CD4-positive, alpha-beta memory T cell (primary cell): ENCODE results near the gene CLCC1. TPM values are rescaled to one million over a fixed set of nuclear protein-coding genes. Genes with fewer than 3 reads are reported as not detected.

Experiments
- CTCF ChIA-PET: fragments of 350-600 bp; sonication (Branson Sonifier 250); formaldehyde crosslinking; loops from one replicate; lab custom pipeline; 2021; ENCODE audit warnings: inconsistent platforms; ENCODE audit not compliant: partially characterized antibody; lab: Charles Lee
- POLR2A ChIA-PET: fragments of 350-600 bp; sonication (Branson Sonifier 250); formaldehyde crosslinking; loops from one replicate; lab custom pipeline; 2021; ENCODE audit not compliant: partially characterized antibody; lab: Charles Lee
- DNase-seq, 5 donors: peaks; one replicate each; pipeline versions ENCODE4 v3.0.0 to v3.0.0-alpha.2; 2020 to 2022; ENCODE audit warnings: mixed read lengths in 1 of 5
- H3K27ac ChIP-seq: one replicate; pipeline ENCODE4 v1.7.0; 2013; ENCODE audit warnings: low read depth, low read length
- H3K27me3 ChIP-seq: 2 replicates; pipeline ENCODE4 v1.7.0; 2013; ENCODE audit warnings: mild to moderate bottlenecking, low read length, moderate library complexity; ENCODE audit not compliant: insufficient read depth
- H3K36me3 ChIP-seq: 2 replicates; pipeline ENCODE4 v1.7.0; 2013; ENCODE audit warnings: mild to moderate bottlenecking, low read length, moderate library complexity; ENCODE audit not compliant: insufficient read depth
- H3K4me1 ChIP-seq: 2 replicates; pipeline ENCODE4 v1.7.0; 2013; ENCODE audit warnings: mild to moderate bottlenecking, low read length, moderate library complexity; ENCODE audit not compliant: insufficient read depth
- H3K4me3 ChIP-seq, 2 donors: one replicate each; pipeline ENCODE4 v1.7.0; 2013; ENCODE audit warnings: low read length in 2 of 2, mild to moderate bottlenecking in 1 of 2
- H3K9me3 ChIP-seq, 2 donors: one replicate each; pipeline ENCODE4 v1.7.0; 2013; ENCODE audit warnings: low read length in 2 of 2, control low read depth in 1 of 2; ENCODE audit not compliant: control insufficient read depth in 1 of 2
- H3K27ac Mint-ChIP-seq, 7 donors: one replicate each; pipeline ENCODE4 v1.8.0; 2020 to 2021; ENCODE audit warnings: mixed read lengths in 7 of 7, mild to moderate bottlenecking in 6 of 7, inconsistent platforms in 3 of 7, moderate library complexity in 3 of 7
- H3K27me3 Mint-ChIP-seq, 2 donors: one replicate each; pipeline ENCODE4 v1.8.0; 2020 to 2021; ENCODE audit warnings: mixed read lengths in 2 of 2
- H3K36me3 Mint-ChIP-seq, 2 donors: one replicate each; pipeline ENCODE4 v1.8.0; 2020 to 2021; ENCODE audit warnings: mixed read lengths in 2 of 2, inconsistent platforms in 1 of 2, mild to moderate bottlenecking in 1 of 2
- H3K4me1 Mint-ChIP-seq, 4 donors: one replicate each; pipeline ENCODE4 v1.8.0; 2020 to 2021; ENCODE audit warnings: mixed read lengths in 4 of 4, mild to moderate bottlenecking in 1 of 4
- H3K4me3 Mint-ChIP-seq, 8 donors: one replicate each; pipeline ENCODE4 v1.8.0; 2020 to 2021; ENCODE audit warnings: mixed read lengths in 8 of 8, mild to moderate bottlenecking in 7 of 8, moderate library complexity in 6 of 8, inconsistent platforms in 3 of 8
- H3K9me3 Mint-ChIP-seq, 8 donors: one replicate each; pipeline ENCODE4 v1.8.0; 2020 to 2021; ENCODE audit warnings: mixed read lengths in 8 of 8, mild to moderate bottlenecking in 5 of 8, inconsistent platforms in 3 of 8, moderate library complexity in 1 of 8
- intact Hi-C: fragments of 100-400 bp; cut with micrococcal nuclease; formaldehyde crosslinking; loops from one replicate; pipeline ENCODE4 v1.15.1; 2023
- polyA plus RNA-seq, 2 donors: library from polyadenylated mRNA; unstranded; fragments of 300-500 nt; fragmentation: Illumina TruSeq; gene quantifications; one replicate each; pipeline ENCODE4 v1.2.3, GENCODE V29; 2021
- total RNA-seq, 2 experiments: library from RNA; stranded (reverse); gene quantifications; one replicate each; pipeline ENCODE4 v1.2.3, GENCODE V29; 2021

The CLCC1 gene
- total and polyA plus RNA-seq, 4 experiments from 2014 or later, result 15.4 to 31.6 (median 23.4) TPM

GRCh38 chr1:108955111-108955510, 8.2 kb downstream of the CLCC1 start:
- Mint-ChIP-seq H3K27ac (peak overlapping the region in 3 of 7 donors; percentile 54 to 88 (median 70)), H3K4me1 (peaks cover 28 to 45% (median 36%) of the 10 kb centered on the region in 4 donors), H3K36me3 (peaks cover 15 to 37% of the 10 kb centered on the region in 2 donors), H3K27me3 (no peaks in the 10 kb centered on the region), H3K9me3 (peaks cover 0 to 5% (median 0%) of the 10 kb centered on the region in 8 donors), H3K4me3 (peak overlapping the region in 3 of 8 donors; percentile 1 to 21 (median 10))
- Histone ChIP-seq H3K36me3 (no peaks in the 10 kb centered on the region), H3K9me3 (no peaks in the 10 kb centered on the region), H3K27me3 (no peaks in the 10 kb centered on the region), H3K4me1 (peaks cover 25% of the 10 kb centered on the region), H3K27ac (no peak overlapping the region), H3K4me3 (no peak overlapping the region)
- ChIA-PET CTCF (interaction anchor here (1.5 kb wide), 1 partner anchor 158 kb away, joined by 5 read pairs; the partner anchor contains the start of gene ELAPOR1), POLR2A (interaction anchor here (2.8 kb wide), 1 partner anchor 87 kb away, joined by 11 read pairs; the partner anchor contains the start of gene WDR47)
- no peak for DNase-seq
- intact Hi-C loops, result no loop called here

GRCh38 chr1:108953452-108953851, 9.8 kb downstream of the CLCC1 start:
- ChIA-PET POLR2A (interaction anchor here (1.2 to 2.5 kb wide), 2 partner anchors 9 to 147 kb away, joined by 4 to 10 read pairs; partner anchors contain the start of gene CLCC1), CTCF (interaction anchor here (1.1 kb wide), 1 partner anchor 8 kb away, joined by 5 read pairs; no protein-coding TSS in a partner anchor)
- Histone ChIP-seq H3K36me3 (no peaks in the 10 kb centered on the region), H3K9me3 (no peaks in the 10 kb centered on the region), H3K4me3 (no peak overlapping the region), H3K27me3 (no peaks in the 10 kb centered on the region), H3K27ac (no peak overlapping the region), H3K4me1 (peaks cover 24% of the 10 kb centered on the region)
- H3K4me3 Mint-ChIP-seq, result no peak overlapping the region
- H3K27me3 Mint-ChIP-seq, result no peaks in the 10 kb centered on the region
- no peak for DNase-seq
- H3K9me3 Mint-ChIP-seq, result peaks cover 0 to 5% (median 0%) of the 10 kb centered on the region in 8 donors
- H3K4me1 Mint-ChIP-seq, result peaks cover 31 to 45% (median 36%) of the 10 kb centered on the region in 4 donors
- H3K36me3 Mint-ChIP-seq, result peaks cover 20 to 29% of the 10 kb centered on the region in 2 donors
- intact Hi-C loops, result no loop called here
- no peak overlapping the region for H3K27ac Mint-ChIP-seq

- H3K36me3 ChIP-seq, result no peaks in the 10 kb centered on the region
- DNase-seq, result no peak
- H3K27ac ChIP-seq, result no peak overlapping the region
- no peaks in the 10 kb centered on the region for H3K27me3 Mint-ChIP-seq
- H3K4me1 Mint-ChIP-seq, result peaks cover 20 to 24% (median 23%) of the 10 kb centered on the region in 4 donors
- H3K9me3 ChIP-seq, result no peaks in the 10 kb centered on the region
- peaks cover 0 to under 1% (median 0%) of the 10 kb centered on the region in 8 donors for H3K9me3 Mint-ChIP-seq
- ChIA-PET POLR2A (interaction anchor here (2.5 kb wide), 1 partner anchor 11 kb away, joined by 10 read pairs; the partner anchor contains the start of gene CLCC1), CTCF (no interaction called here)
- no peak overlapping the region for H3K27ac Mint-ChIP-seq
- peaks cover 26 to 36% of the 10 kb centered on the region in 2 donors for H3K36me3 Mint-ChIP-seq
- intact Hi-C loops, result no loop called here
- H3K27me3 ChIP-seq, result no peaks in the 10 kb centered on the region
- no peak overlapping the region for H3K4me3 Mint-ChIP-seq
- peaks cover 5% of the 10 kb centered on the region for H3K4me1 ChIP-seq
- no peak overlapping the region for H3K4me3 ChIP-seq
Measured at GRCh38 chr1:108951242-108951641, 12.0 kb downstream of the CLCC1 start.

GRCh38 chr1:108949044-108949443, 14.2 kb downstream of the CLCC1 start:
- H3K36me3 Mint-ChIP-seq, result peaks cover 29 to 35% of the 10 kb centered on the region in 2 donors
- no peaks in the 10 kb centered on the region for H3K4me1 ChIP-seq
- no peaks in the 10 kb centered on the region for H3K27me3 ChIP-seq
- H3K27ac ChIP-seq, result no peak overlapping the region
- DNase-seq, result no peak
- ChIA-PET CTCF (no interaction called here), POLR2A (no interaction called here)
- H3K9me3 ChIP-seq, result no peaks in the 10 kb centered on the region
- no peak overlapping the region for H3K4me3 ChIP-seq
- peak overlapping the region in 4 of 7 donors; percentile 32 to 83 (median 70) for H3K27ac Mint-ChIP-seq
- peaks cover 9 to 16% (median 12%) of the 10 kb centered on the region in 4 donors for H3K4me1 Mint-ChIP-seq
- H3K36me3 ChIP-seq, result peaks cover 6% of the 10 kb centered on the region
- intact Hi-C loops, result no loop called here
- H3K27me3 Mint-ChIP-seq, result no peaks in the 10 kb centered on the region
- H3K9me3 Mint-ChIP-seq, result peaks cover 0 to 2% (median 0%) of the 10 kb centered on the region in 8 donors
- H3K4me3 Mint-ChIP-seq, result no peak overlapping the region

- ChIA-PET POLR2A (no interaction called here), CTCF (interaction anchor here (0.6 kb wide), 1 partner anchor 182 kb away, joined by 5 read pairs; no protein-coding TSS in a partner anchor)
- H3K4me3 Mint-ChIP-seq, result no peak overlapping the region
- peaks cover 8 to 11% (median 9%) of the 10 kb centered on the region in 4 donors for H3K4me1 Mint-ChIP-seq
- peak overlapping the region in 1 of 7 donors; percentile 29 for H3K27ac Mint-ChIP-seq
- intact Hi-C loops, result no loop called here
- no peaks in the 10 kb centered on the region for H3K4me1 ChIP-seq
- no peaks in the 10 kb centered on the region for H3K27me3 Mint-ChIP-seq
- no peak for DNase-seq
- H3K27me3 ChIP-seq, result no peaks in the 10 kb centered on the region
- H3K36me3 Mint-ChIP-seq, result peaks cover 24 to 43% of the 10 kb centered on the region in 2 donors
- peaks cover 0 to 2% (median 0%) of the 10 kb centered on the region in 8 donors for H3K9me3 Mint-ChIP-seq
- H3K9me3 ChIP-seq, result no peaks in the 10 kb centered on the region
- H3K36me3 ChIP-seq, result peaks cover 14% of the 10 kb centered on the region
- H3K27ac ChIP-seq, result no peak overlapping the region
- H3K4me3 ChIP-seq, result no peak overlapping the region
Measured at GRCh38 chr1:108947871-108948525, 15.3 kb downstream of the CLCC1 start.

GRCh38 chr1:108936170-108936569, 27.1 kb downstream of the CLCC1 start:
- POLR2A ChIA-PET, result no interaction called here
- no peak for DNase-seq
- H3K4me3 Mint-ChIP-seq, result no peak overlapping the region
- no peaks in the 10 kb centered on the region for H3K9me3 ChIP-seq
- H3K27me3 Mint-ChIP-seq, result no peaks in the 10 kb centered on the region
- no peaks in the 10 kb centered on the region for H3K9me3 Mint-ChIP-seq
- intact Hi-C loops, result no loop called here
- no peak overlapping the region for H3K27ac ChIP-seq
- H3K4me1 ChIP-seq, result no peaks in the 10 kb centered on the region
- no peak overlapping the region for H3K4me3 ChIP-seq
- CTCF ChIA-PET, result interaction anchor here (1.1 kb wide), 1 partner anchor 177 kb away, joined by 4 read pairs; a partner anchor contains a TSS
- H3K4me1 Mint-ChIP-seq, result no peaks in the 10 kb centered on the region
- H3K27ac Mint-ChIP-seq, result no peak overlapping the region
- H3K36me3 Mint-ChIP-seq, result peaks cover 33 to 76% of the 10 kb centered on the region in 2 donors
- peaks cover 51% of the 10 kb centered on the region for H3K36me3 ChIP-seq
- H3K27me3 ChIP-seq, result no peaks in the 10 kb centered on the region

GRCh38 chr1:108933944-108934343, 29.3 kb downstream of the CLCC1 start:
- intact Hi-C loops, result no loop called here
- no peaks in the 10 kb centered on the region for H3K27me3 Mint-ChIP-seq
- no peaks in the 10 kb centered on the region for H3K9me3 Mint-ChIP-seq
- H3K27ac Mint-ChIP-seq, result no peak overlapping the region
- no peaks in the 10 kb centered on the region for H3K27me3 ChIP-seq
- no peak for DNase-seq
- POLR2A ChIA-PET, result no interaction called here
- H3K36me3 ChIP-seq, result peaks cover 45% of the 10 kb centered on the region
- H3K9me3 ChIP-seq, result no peaks in the 10 kb centered on the region
- no peaks in the 10 kb centered on the region for H3K4me1 ChIP-seq
- no peak overlapping the region for H3K27ac ChIP-seq
- no peak overlapping the region for H3K4me3 ChIP-seq
- no peak overlapping the region for H3K4me3 Mint-ChIP-seq
- no peaks in the 10 kb centered on the region for H3K4me1 Mint-ChIP-seq
- peaks cover 44 to 77% of the 10 kb centered on the region in 2 donors for H3K36me3 Mint-ChIP-seq
- CTCF ChIA-PET, result no interaction called here
